Anterior cingulate cortex (tissue), 58 donors: ENCODE data around the gene ANKRD29.
"Not testable (repeated sequence)": the region's sequence is repeated elsewhere in the genome, so short reads cannot be mapped to it uniquely, and the experiment has no call there.

Source experiments
- DNase-seq, 58 donors: peaks; one replicate each; lab custom pipeline; 2025; lab: John Stamatoyannopoulos, UW

Gene ANKRD29

DNA sequence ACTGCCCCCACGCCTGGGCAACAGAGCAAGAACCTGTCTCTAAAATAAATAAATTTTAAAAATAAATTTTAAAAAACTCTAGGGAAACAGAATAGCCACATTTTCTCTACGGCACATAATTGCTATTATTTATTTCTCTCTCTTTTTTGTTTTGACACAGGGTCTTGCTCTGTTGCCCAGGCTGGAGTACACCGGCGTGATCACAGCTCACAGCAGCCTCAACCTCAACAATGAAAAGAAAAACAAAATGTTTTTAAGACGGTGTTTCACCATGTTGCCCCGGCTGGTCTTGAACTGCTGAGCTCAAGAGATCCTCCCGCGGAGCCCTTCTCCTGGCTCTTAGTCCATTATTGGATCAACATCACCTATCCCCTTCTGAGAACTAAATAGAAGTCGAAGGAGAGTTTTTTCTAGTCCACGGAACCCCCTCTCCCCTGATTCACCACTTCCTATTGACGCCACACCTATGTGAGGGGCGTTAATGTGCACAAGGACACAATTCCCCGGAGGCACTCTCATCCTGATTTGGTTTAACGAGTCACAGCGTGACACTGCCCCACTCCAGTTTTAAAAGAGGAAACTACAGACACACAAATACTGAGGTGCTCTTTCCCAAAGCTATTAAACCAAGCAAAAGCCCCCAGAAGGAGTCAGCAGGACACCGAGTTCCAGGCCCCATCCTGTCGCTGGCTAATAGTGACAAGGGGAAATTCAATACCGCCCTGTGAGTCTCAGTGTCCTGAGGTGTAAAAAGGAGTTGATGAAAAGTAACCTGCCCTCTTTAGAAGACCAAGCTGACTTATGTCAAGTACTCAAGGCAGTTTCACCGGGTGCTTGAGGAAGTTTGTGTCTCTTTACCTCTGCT is 77.5 kb downstream of the ANKRD29 start:
- peak in 3 of 58 donors; percentile 21 to 28 (median 23) for DNase-seq

DNA sequence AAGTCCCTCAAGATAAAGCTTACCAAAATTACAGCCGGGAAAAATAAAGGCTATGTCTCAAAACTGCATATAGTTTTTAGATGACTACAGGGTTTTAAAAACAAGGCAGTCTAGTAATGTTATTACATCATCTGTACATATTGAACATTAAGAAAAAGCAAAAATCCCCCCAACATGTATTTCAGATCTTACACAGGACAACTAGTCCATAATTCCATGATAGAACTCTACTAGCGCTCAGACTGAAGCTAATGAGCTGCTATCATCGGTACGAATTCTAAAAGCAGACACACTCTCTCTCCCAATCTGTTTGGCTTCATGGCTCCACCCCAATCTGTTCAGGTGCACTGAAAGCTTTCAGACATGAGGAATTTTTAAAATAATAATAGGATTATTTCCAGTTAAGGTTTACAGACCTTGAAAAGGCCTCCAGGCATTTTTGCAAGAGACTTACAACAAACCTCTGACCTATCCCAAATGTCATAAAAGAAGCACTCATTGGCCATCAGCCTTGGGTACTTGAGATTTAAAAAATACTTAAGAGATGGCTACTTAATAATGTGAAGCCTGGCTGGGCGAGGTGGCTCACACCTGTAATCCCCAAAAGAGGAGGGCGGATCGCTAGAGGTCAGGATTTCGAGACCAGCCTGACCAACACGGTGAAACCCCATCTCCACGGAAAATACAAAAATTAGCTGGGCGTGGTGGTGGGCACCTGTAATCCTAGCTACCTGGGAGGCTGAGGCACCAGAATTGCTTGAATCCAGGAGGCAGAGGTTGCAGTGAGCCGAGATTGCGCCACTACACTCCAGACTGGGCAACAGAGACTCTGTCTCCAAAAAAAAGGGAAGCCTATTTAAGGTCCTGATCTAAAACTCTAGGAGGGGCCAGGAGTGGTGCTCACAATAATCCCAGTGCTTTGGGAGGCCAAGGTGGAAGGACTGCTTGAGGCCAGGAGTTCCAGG is 78.4 kb downstream of the ANKRD29 start:
- no peak for DNase-seq

DNA sequence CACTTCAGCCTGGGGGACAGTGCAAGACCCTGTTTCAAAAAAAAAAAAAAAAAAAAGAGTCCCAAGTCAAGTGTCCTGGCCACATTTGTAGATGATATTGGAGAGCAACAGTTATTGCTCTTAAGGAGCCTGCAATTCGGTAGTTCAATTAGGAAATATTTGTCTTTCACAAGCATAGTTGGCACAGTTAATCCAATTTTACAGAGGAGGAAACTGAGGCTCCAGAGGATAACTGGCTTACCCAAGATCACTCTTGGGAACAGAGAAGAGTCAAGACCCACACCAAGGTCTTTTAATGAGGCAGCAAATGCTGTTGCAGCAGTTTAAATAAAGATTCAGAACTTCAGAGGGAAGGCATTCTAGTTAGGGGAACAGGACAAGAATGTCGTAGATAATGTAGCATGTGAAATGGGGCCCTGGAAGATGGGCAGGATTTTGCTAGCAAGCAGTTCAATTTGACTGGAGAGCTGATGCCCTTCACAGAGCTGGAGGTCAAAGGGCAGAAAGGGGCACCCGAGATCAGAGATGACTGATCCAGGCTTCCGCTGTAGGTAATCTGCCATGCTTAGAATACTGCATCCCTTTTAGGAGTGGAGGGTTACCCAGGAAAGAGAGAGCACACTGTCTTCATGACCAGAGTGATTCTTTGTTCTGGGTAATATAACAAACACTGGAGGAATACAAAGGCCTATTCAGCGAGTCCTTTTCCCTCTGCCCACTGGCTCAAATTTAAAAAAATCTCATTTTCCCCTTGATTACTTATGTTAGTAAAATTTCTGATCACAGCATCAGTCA is 79.4 kb downstream of the ANKRD29 start:
- DNase-seq = peak in 17 of 58 donors; percentile 7 to 87 (median 36)

DNA sequence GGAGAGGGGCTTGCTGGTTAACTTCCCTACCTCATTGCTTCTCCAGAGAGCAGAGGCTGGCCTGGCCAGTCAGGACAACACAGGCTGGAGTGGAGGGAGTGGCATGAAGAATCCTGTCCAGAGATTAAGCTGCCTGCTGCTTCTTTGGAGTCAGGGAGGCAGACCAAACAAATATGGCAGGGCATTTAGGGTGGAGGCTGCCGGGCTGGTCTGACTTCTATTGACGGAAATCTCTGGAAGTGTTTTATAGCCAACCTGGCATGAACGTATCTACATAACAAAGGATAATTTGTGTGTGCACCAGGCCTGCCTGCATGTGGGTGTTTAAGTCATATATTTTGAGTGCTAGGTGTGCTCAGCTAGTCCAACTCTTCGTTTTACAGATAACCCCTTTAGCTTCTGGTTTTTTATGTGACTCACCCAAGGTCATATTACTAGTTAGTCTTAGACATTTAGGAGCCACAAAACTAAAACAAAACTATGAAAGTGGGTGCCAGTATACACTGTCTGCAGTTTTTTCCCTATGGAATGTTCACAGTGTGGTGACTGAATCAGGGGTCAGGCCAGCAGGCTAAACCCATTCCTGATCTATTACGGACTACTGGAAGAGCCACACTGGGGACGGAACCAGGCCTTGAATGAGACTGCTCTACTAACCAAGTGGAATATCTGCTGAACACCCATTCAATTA is 81.9 kb downstream of the ANKRD29 start:
- no peak for DNase-seq

DNA sequence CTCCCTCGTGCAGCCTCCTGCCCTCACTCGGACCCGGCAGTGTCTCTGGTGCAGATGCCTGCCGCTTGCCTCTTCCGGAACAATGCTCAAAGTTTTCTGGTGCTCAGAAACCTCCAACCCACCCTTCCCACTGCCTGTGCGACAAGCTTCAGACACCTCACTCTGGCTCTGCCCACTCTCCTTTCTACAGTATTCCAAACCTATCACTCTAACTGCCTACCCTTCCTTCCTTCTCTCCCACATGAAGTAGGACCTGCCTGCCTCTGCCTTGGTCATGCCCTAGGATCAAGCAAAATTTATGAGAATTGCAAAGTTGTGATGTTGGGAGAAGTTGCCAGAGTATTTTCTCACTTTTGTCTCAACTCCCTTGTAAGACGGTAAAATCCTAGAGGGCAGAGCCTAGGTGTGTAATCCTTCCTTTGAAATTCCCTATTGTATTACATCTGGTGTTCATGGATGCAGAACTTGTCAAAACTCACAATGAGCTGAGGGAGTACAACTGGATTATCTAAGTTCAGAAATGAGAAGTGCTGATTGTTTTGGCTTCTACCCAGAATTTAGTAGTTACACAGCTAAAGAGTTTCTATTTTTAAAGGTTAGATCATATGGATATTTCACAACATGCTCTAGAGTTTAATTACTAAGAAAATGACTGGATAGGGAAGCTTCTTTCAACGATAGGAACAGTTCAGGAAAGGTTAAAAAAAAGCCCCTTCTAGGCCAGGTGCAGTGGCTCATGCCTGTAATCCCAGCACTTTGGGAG is 83.6 kb downstream of the ANKRD29 start:
- no peak for DNase-seq

DNA sequence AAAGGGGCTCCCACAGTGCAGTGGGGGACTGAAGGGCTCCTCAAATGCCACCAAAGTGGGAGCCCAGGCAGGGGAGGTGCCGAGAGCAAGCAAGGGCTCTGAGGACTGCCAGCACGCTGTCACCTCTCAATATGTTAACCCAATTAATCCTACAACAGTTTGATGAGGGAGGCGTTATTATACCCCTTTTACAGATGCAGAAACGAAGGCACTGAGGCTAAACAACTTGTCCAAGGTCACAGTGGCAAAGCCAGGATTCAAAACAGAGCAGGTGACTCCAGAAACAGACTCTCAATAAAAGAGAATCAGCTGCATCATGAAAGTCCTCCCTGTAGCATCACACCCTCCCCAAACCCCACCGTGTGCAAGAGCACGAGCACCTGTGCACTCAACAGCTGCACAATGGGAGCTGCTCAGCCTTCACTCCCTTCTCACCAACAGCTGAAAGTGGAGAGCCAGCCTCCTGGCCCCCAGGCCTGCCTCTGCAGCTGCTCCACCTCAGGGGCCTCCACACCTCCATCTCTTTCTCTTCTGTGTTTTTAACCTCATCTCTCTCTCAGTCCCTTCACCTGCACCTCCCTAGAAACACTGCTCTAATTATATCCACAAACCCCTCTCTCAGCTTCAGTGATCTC is 84.5 kb downstream of the ANKRD29 start:
- DNase-seq = no peak

DNA sequence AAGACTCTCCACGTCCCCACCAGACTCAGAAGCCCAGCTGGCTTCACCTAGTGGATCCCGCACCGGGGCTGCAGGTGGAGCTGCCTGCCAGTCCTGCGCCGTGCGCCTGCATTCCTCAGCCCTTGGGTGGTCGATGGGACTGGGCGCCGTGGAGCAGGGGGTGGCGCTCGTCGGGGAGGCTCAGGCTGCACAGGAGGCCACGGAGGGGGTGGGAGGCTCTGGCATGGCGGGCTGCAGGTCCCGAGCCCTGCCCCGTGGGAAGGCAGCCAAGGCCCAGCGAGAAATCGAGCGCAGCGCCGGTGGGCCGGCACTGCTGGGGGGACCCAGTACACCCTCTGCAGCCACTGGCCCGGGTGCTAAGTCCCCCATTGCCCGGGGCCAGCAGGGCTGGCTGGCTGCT is 85.2 kb downstream of the ANKRD29 start:
- not testable (repeated sequence) for DNase-seq

DNA sequence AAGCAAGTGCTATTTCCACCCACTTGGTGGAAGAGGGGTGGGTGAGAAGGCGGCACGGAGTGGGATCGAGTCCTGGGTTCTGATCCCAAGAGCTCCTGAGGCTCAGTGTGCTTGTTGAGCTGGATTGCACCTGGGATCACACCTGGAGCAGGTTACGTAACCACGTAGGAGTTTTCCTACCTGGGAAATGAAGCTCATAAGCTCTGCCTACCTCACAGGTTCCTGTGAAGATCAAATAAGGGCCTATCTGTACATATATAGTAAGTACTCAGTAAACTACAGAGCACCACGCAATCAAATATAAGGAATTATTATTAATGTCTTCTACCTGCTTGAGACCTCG is 87.4 kb downstream of the ANKRD29 start:
- no peak for DNase-seq

DNA sequence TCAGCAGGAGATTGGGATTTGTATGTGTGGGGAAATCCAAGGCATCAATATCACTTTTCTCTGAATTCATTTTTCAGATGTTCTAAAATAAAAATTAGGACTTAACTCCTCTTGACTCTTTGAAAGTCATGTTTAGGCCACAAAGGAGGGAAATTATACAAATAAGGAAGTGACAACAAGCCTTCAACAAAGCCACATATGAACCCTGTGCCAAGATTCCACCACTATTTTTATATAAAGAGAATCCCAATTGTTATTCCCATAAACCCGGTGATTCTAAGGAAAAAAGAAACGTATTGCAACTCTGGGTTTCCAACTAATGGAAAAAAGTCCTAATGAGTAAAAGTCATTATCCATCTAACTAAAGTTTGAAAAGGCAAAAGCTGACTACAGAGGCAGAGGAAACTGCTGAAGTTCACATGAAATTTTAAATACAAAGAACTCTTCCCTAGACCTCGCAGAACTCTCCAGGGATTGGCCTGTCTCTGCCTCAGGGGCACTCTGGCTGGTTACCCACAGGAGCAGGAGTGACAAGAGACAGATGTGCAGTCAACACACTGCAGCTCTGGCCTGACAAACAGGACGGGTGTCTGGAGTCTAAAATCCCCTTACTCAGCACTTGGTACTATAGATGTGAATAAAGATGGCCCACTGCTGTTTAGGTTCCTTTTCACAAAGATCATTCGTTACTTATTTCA is 88.0 kb downstream of the ANKRD29 start:
- DNase-seq = no peak

DNA sequence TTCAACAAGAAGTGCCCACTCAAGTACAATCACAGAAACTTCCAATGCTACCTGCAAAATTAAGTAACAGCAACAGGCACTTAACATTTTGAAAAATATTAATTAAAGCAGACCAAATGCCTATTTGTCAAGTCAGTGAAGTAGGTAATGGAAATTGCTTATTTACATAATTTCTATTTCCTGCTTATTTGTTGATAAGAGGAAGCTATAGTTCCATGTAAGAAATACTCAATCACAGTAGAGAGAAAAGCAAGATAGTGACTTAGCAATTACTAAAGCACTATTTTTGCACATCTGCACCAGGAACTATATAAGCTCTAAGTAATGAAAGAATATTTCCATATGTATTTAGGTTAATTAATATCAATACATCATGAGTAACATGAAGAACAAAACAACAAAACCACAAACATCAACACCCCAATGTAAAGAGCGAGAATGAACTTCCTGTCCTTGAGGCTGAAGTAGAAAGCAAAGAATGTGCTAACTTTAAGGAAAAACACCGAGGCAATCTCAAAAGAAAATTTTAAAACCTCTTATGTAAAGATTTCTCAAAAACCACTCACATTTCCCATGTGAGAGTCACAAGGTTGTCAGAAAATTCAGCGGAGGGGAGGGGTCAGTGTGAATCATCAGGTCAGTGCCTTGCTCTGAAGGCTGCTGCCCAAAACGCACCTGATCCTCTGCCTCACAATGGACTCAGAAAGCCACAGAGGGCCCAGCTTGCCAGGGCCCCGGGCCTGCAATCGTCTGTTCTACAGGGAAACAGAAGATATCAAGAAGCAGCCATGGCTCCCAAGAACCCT is 88.9 kb downstream of the ANKRD29 start:
- DNase-seq = no peak

- no peak for DNase-seq
These were observed 89.7 kb downstream of the ANKRD29 start for GRCh38 chr18:23573020-23573419.

DNA sequence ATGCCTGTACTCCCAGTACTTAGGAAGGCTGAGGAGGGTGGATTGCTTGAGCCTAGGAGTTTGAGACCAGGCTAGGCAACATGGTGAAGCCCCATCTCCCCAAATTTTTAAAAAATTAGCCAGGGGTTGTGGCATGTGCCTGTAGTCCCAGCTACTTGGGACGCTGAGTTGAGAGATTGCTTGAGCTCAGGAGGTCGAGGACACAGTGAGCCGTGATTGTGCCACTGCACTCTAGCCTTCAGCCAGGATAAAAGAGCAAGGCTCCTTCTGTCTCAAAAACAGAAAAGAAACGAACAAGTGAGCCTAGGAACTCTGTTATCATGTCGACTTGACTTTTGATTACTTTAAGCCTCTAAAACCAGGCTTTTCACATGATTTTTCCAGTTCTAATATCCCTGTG is 90.1 kb downstream of the ANKRD29 start:
- DNase-seq = no peak

GRCh38 chr18:23572012-23572411 is 90.7 kb downstream of the ANKRD29 start:
- DNase-seq = no peak

DNA sequence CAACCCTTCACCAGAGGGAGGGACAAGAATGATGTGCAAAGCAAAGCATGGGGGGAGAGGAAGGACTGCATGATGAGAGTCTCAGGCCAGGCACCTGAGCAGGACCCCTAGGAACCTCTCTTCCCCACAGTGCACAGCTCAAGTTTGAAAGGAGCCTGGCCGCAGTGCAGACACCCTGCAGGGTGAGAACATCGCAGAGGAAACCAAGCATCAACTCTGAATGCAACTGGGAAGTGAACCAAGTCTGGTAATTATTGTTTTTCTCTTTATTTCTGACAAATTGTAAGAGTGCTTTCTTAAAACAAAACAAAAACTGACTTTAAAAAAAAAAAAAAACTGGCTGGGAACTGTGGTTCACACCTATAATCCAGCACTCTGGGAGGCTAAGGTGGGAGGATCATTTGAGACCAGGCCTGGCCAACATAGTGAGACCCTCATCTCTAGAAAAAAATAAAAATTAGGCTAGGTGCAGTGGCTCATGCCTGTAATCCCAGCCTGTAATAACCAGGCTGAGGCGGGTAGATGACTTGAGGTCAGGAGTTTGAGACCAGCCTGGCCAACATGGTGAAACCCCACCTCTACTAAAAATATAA is 91.7 kb downstream of the ANKRD29 start:
- no peak for DNase-seq

DNA sequence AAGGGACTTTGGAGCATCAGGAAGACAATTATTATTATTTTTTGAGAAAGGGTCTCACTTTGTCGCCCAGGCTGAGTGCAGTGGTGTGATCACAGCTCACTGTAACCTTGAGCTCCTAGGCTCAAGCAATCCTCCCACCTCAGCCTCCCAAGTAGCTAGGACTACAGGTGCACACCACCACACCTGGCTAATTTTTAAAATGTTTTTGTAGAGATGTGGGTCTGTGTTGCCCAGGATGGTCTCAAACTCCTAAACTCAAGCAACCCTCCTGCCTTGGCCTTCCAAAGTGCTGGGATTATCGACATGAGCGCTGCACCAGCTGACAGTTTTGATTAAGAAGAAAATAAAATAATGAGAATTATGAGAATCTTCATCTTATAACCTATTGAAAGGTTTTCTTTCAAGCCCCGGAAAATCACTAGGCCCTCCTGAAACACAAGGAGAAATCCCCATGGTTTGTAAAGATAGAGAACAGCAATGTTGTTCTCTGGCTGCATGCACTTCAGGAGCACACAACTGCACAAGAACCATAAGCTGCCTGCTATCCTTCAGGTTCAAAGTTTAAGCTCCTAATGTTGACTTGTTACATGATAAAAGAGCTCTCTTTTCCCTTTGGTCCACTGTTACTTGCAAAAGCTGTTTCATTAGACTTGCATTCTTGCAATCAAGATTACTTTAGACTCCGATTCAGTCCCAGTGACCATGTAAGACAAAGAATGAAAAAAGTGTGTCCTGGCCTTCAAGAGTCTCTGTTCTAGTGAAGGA is 93.2 kb downstream of the ANKRD29 start:
- DNase-seq = no peak
